DMS114 treated with DMSO at 0.1 percent for 48 hours (cell line): ENCODE results near the gene OR8D2.
"Not testable (repeated sequence)": the region's sequence is repeated elsewhere in the genome, so short reads cannot be mapped to it uniquely, and the experiment has no call there.

Experiments used
- DNase-seq: peaks from one replicate; lab custom pipeline; 2025; ENCODE audit not compliant: unreplicated experiment; lab: John Stamatoyannopoulos, UW

OR8D2 gene

DNA sequence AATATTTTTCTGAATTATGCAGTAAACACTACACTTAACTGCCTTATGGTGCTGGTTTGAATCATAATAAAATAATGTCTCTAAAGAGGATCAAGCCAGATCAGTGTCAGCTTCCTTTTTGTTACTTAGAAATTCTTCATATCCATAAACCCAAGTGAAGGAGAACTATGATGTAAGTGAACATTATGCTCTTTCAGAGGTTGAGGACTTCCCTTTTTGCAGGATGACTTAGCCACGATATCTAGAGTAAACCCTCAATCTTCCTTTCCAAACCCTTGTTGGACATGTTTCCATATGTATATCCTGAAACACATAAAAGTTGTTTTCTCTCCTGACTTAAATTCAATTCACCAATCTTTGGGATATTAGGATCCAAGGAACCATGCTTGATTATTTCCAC lies 25.3 kb downstream of the OR8D2 start:
- DNase-seq: no peak

DNA sequence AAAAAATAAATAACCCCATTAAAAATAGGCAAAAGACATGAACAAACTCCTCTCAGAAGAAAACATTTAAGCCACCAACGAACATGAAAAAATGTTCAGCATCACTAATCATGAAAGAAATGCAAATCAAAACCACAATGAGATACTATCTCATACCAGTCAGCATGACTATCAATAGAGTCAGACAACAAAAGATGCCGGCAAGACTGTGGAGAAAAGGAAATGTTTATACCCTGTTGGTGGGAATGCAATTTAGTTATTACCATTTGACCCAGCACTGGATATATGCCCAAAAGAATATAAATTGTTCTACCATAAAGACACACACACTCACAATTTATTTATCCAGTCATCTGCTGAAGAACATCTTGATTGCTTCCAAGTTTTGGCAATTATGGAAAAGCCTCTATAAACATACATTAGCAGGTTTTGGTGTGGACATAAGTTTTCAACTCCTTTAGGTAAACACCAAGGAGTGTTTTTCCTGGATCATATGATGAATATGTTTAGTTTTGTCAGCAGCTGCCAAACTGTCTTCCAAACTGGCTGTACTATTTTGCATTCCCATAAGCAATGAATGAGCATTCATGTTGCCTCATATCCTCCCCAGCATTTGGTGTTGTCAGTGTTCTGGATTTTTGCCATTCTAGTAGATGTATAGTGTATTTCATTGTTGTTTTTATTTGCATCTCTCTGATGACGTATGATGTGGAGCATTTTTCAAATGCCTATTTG lies 34.2 kb downstream of the OR8D2 start:
- no peak for DNase-seq

DNA sequence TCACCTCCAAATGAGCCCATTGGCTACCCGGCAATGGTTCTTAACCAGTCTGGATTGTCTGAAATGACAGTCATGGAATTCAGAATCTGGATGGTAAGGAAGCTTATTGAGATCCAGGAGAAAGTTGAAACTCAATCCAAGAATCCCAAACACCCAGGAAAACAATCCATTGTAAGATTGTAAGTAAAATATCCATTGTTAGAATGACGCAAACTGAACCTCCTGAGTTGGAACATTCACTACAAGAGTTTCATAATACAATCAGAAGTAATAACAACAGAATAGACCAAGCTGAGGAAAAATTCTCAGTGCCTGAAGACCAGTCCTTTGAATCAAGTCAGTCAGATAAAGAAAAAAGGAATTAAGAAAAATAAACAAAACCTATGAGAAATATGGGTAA lies 41.7 kb downstream of the OR8D2 start:
- no peak for DNase-seq

DNA sequence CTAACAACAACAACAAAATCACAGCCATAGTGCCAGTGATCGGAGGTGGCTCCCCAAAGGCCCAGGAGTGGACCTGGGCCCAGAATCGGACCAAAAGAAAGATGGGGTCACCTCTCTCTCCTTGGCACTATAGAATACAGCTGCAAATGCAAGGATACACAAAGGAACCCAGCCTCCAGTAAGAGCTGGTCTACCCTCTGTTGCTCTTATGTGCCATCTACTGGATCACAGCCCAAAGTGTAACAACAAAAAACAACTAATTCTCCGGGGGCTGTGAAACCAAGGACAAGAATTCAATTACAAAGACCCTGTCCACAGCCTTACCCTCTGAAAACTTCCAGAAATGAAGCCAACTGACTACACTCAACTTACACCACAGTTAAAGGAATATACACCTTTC lies 42.2 kb downstream of the OR8D2 start:
- no peak for DNase-seq

DNA sequence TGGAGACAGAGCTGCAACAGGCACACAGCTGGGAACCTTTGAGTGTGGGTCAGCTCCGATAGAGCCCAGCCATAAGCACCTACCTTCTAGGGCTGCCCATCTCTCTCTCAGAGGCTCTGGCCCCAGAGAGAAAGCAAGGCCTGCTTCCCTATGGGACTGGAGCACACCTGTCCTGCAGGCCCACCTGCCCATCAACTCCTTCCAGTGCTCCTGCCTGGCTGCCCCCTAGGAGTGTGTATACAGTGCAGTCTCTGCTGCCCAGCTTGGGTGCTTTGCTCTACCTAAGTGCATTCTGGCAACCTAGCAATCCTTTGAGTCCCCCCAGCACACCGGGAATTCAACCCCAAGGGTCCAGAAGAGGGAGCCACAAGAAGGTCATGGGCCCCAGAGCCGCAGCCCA lies 42.8 kb downstream of the OR8D2 start:
- no peak for DNase-seq

DNA sequence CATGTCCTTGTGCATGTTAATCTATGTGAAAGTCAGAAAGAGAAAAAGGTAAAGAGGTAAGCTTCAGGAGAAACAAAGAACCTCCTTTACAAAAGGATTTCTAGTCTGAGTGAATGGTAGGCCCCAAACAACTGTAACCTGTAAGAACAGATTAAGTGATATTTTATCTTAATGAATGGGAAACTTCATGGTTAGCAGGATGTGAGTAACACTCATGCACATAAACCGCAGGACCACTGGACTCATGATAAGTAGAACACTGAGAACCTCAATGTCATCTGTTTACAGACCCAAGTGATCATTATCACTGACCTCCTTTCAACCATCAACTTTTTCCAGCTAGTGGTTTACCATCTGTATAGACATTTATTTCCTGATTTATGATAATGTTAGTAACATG lies 43.9 kb downstream of the OR8D2 start:
- no peak for DNase-seq

DNA sequence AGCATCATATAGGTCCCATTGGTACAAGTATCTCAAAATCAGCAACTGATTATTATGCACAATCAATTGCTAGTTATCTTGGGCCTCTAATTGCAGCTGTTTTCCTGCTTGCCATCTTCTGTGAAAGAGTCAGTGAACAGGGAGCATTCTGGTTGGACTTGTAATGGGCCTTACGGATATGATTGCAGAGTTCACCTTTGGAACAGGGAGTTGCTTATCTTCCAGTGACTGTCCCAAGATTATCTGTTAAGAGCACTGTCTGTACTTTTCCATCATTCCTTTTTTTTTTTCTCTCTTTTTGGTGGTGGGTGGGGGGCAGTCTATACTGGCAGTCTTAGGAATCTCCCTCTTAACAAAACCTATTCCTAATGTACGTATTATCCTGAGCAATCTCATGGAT lies 46.0 kb downstream of the OR8D2 start:
- DNase-seq: no peak

DNA sequence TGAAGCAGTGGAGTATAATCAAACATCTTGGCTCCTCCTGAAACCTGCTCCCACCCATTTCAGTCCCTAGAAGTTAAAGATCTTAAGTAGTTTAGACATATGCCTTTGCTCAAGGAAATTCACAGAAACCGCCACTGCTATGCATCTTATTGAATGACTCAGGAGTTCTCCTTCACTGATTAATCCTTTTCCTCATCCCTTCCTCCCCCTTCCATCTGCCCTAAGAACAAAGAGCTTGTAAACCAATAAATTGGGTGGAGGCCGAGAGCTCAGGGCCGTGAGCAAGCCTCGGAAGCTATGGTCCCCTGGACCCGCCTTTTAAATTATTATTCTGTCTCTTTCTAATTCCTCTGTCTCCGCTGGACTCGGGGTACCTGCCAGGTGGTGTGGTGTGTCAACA lies 49.1 kb downstream of the OR8D2 start:
- not testable (repeated sequence) for DNase-seq
